Activated CD8-positive, alpha-beta T cell treated with anti-CD3 and anti-CD28 coated beads for 36 hours (primary cell): ENCODE results near the gene ADPRHL1. TPM values are rescaled to one million over a fixed set of nuclear protein-coding genes. Genes with fewer than 3 reads are reported as not detected.

ENCODE experiments used
- ATAC-seq: fragments of 200-7000 bp; cut with Tn5 transposase; one replicate; pipeline ENCODE4 v1.10.0; 2021; ENCODE audit warnings: mild to moderate bottlenecking, moderate library complexity
- CTCF ChIA-PET: fragments of 350-600 bp; sonication (Branson Sonifier 250); formaldehyde crosslinking; loops from one replicate; lab custom pipeline; 2021; ENCODE audit warnings: antibody characterized with exemption; lab: Charles Lee
- POLR2A ChIA-PET: fragments of 350-600 bp; sonication (Branson Sonifier 250); formaldehyde crosslinking; loops from one replicate; lab custom pipeline; 2021; ENCODE audit warnings: antibody characterized with exemption; lab: Charles Lee
- DNase-seq: peaks from one replicate; pipeline ENCODE4 v3.0.0-alpha.2; 2020
- H3K27ac Mint-ChIP-seq: one replicate; pipeline ENCODE4 v1.8.0; 2021; ENCODE audit warnings: mild to moderate bottlenecking, mixed read lengths
- H3K27me3 Mint-ChIP-seq: one replicate; pipeline ENCODE4 v1.8.0; 2021; ENCODE audit warnings: mixed read lengths
- H3K36me3 Mint-ChIP-seq: one replicate; pipeline ENCODE4 v1.8.0; 2021; ENCODE audit warnings: low read depth, mixed read lengths
- H3K4me1 Mint-ChIP-seq: one replicate; pipeline ENCODE4 v1.8.0; 2021; ENCODE audit warnings: low read depth, mixed read lengths
- H3K4me3 Mint-ChIP-seq: one replicate; pipeline ENCODE4 v1.8.0; 2021; ENCODE audit warnings: mild to moderate bottlenecking, moderate library complexity, mixed read lengths
- H3K9me3 Mint-ChIP-seq: one replicate; pipeline ENCODE4 v1.8.0; 2021; ENCODE audit warnings: mixed read lengths
- CTCF ChIP-seq: fragments of 200-600 bp; IDR thresholded peaks from one replicate; pipeline ENCODE4 v1.8.0; 2022; ENCODE audit warnings: antibody characterized with exemption, mild to moderate bottlenecking
- intact Hi-C: fragments of 100-400 bp; cut with micrococcal nuclease; formaldehyde crosslinking; loops from one replicate; pipeline ENCODE4 v1.10.0; 2022
- total RNA-seq, 2 experiments: library from RNA; stranded (reverse); gene quantifications; one replicate each; pipeline ENCODE4 v1.2.3, GENCODE V29; 2021

Gene ADPRHL1
- total RNA-seq, 2 experiments from 2014 or later = 0.23 to 0.36 TPM

DNA sequence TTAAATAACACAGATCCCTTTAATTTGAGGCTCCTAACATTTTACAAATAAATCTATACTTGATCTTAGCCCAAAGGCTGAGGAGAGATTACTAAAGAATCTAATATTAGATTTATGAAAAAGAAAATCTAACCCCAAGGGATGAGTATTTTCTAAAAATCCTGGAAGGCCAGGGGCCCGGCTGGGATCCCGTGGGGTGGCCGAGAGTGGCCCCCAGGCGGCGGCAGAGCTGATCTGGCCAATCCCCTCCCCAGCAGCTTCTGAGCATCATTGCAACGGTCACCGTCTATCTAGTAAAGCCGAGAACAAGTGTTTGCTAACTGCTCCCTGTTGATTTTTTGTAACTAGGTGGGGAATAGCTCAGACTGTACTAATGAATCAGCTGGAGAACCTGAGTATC is 37.5 kb downstream of the ADPRHL1 start:
- no peaks in the 10 kb centered on the region for H3K36me3 Mint-ChIP-seq
- no peaks in the 10 kb centered on the region for H3K4me1 Mint-ChIP-seq
- no peaks in the 10 kb centered on the region for H3K9me3 Mint-ChIP-seq
- H3K27me3 Mint-ChIP-seq = no peaks in the 10 kb centered on the region
- ATAC-seq (no peak), DNase-seq (no peak)
- intact Hi-C loops = no loop called here
- no peak for TF ChIP-seq CTCF
- H3K27ac Mint-ChIP-seq = no peak overlapping the region
- ChIA-PET CTCF (interaction anchor here (1.0 to 1.8 kb wide), 2 partner anchors 147 to 274 kb away, joined by 3 to 5 read pairs; no protein-coding TSS in a partner anchor), POLR2A (interaction anchor here (0.9 kb wide), 1 partner anchor 12 kb away, joined by 4 read pairs; no protein-coding TSS in a partner anchor)
- no peak overlapping the region for H3K4me3 Mint-ChIP-seq

DNA sequence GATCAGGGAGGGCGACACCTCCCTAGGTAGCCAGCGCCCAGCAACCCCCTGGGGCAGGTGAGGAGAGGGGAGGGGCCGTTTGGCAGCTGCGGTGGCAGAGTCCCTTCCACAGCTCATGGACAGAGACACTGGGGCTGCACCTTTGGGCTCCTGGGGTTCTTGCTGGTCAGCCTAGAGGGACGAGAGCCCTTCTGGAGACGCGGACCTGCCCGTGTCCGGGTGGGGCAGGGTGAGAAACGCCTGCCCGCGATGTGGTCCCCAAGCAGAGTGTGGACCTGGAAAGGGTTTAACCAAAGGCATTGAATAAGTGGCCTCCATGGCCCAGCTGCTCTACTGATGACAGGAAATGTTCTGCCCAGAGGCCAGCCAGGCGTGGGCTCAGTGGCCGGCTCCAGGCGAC is 38.3 kb downstream of the ADPRHL1 start:
- Mint-ChIP-seq H3K9me3 (no peaks in the 10 kb centered on the region), H3K4me1 (no peaks in the 10 kb centered on the region), H3K27me3 (no peaks in the 10 kb centered on the region), H3K36me3 (no peaks in the 10 kb centered on the region), H3K27ac (no peak overlapping the region), H3K4me3 (no peak overlapping the region)
- no peak for ATAC-seq
- ChIA-PET CTCF (interaction anchor here (1.8 kb wide), 1 partner anchor 147 kb away, joined by 5 read pairs; no protein-coding TSS in a partner anchor), POLR2A (interaction anchor here (0.9 kb wide), 1 partner anchor 11 kb away, joined by 4 read pairs; no protein-coding TSS in a partner anchor)
- intact Hi-C loops = no loop called here
- no peak for DNase-seq
- no peak for TF ChIP-seq CTCF

GRCh38 chr13:113414335-113414734 is 39.0 kb downstream of the ADPRHL1 start:
- DNase-seq (no peak), ATAC-seq (no peak)
- no peak for TF ChIP-seq CTCF
- H3K27ac Mint-ChIP-seq = no peak overlapping the region
- ChIA-PET POLR2A (no interaction called here), CTCF (interaction anchor here (1.8 kb wide), 1 partner anchor 148 kb away, joined by 5 read pairs; no protein-coding TSS in a partner anchor)
- no peaks in the 10 kb centered on the region for H3K36me3 Mint-ChIP-seq
- no peaks in the 10 kb centered on the region for H3K4me1 Mint-ChIP-seq
- H3K27me3 Mint-ChIP-seq = no peaks in the 10 kb centered on the region
- intact Hi-C loops = no loop called here
- no peak overlapping the region for H3K4me3 Mint-ChIP-seq
- no peaks in the 10 kb centered on the region for H3K9me3 Mint-ChIP-seq

GRCh38 chr13:113413898-113414282 is 39.4 kb downstream of the ADPRHL1 start:
- TF ChIP-seq CTCF = no peak
- Mint-ChIP-seq H3K9me3 (no peaks in the 10 kb centered on the region), H3K36me3 (no peaks in the 10 kb centered on the region), H3K4me1 (no peaks in the 10 kb centered on the region), H3K4me3 (no peak overlapping the region), H3K27me3 (no peaks in the 10 kb centered on the region), H3K27ac (no peak overlapping the region)
- no peak for DNase-seq
- ChIA-PET CTCF (no interaction called here), POLR2A (no interaction called here)
- ATAC-seq = no peak
- intact Hi-C loops = no loop called here

DNA sequence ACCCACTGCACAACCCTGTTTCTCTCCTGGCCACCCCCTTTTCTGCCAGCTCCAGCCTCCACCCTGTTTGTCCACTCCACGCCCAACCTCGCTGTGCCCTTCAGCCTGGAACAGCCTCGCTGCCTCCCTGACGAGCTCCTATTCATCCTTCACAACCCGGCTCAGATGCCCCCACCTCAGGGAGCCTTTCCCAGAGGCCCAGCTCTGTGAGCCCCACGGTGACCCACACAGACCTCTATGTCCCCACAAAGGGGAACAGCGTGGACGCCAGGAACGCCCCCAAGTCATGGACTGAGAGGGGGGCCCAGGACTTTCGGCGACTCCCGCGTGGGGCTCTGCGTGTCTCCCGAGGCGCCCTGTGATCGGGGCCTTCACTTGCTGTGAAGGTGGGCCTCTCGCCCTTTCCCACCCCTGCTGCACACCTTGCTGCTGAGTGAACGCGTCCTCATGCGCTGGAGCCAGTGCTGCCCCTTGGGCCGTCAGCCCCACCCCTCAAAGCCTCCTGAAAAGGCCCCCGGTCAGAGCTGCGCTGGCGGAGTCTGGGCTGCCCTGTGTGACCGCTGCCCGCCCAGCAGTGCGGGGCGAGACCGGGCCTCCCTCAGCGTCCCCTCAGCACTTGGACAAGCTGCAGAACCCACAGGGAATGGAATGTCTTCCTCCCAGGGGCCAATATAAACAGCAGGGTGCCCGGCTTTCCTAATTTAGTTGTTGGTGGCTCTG is 40.0 kb downstream of the ADPRHL1 start:
- Mint-ChIP-seq H3K36me3 (no peaks in the 10 kb centered on the region), H3K27me3 (peaks cover 2% of the 10 kb centered on the region), H3K4me1 (no peaks in the 10 kb centered on the region), H3K4me3 (no peak overlapping the region), H3K9me3 (no peaks in the 10 kb centered on the region), H3K27ac (no peak overlapping the region)
- intact Hi-C loops = no loop called here
- ATAC-seq = no peak
- ChIA-PET CTCF (no interaction called here), POLR2A (no interaction called here)
- no peak for TF ChIP-seq CTCF
- no peak for DNase-seq
